ENCODE data around the gene MYBPC1. TPM values are rescaled to one million over a fixed set of nuclear protein-coding genes. Genes with fewer than 3 reads are reported as not detected.
"Not testable (repeated sequence)": the region's sequence is repeated elsewhere in the genome, so short reads cannot be mapped to it uniquely, and the experiment has no call there.

Gene MYBPC1
- total RNA-seq, 1 donor from 2014 or later, result not detected

DNA sequence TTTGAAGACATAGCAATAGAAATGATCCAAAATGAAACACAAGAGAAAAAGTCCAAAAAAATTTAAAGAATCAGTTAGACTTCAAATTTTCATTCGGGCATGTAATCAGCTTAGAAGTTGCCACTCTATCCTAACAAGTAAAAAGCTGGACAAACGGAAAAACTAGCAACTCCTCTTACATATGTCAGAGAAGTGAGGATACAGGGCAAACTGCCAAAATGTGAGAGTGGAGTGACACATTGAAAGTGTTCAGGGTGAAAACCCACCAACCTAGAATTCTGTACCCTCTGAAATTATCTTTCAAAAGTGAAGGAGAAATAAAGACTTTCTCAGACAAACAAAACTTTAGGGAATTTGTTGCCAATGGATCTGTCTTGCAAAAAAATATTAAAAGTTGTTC, 60.6 kb downstream of the MYBPC1 start:
- ATAC-seq (no peak), DNase-seq (no peak)
- Histone ChIP-seq H3K36me3 (no peaks in the 10 kb centered on the region), H3K9me3 (no peaks in the 10 kb centered on the region), H3K4me3 (no peak overlapping the region), H3K27me3 (no peaks in the 10 kb centered on the region), H3K4me1 (no peaks in the 10 kb centered on the region), H3K27ac (no peak overlapping the region)
- intact Hi-C loops (cut with DNase I), result no loop called here
- TF ChIP-seq CTCF (IDR thresholded peaks at IDR 0.05), result no peak

DNA sequence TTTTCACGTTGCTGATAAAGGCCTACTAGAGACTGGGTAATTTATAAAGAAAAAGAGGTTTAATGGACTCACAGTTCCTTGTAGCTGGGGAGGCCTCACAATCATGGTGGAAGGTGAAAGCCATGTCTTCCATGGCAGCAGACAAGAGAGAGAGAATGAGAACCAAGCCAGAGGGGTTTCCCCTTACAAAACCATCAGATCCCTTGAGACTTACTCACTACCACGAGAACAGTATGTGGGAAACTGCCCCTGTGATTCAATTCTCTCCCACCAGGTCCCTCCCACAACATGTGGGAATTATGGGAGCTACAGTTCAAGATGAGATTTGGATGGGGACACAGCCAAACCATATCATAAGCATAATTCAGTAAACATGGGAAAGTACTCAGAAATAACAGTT, 65.9 kb downstream of the MYBPC1 start:
- not testable (repeated sequence) for DNase-seq, H3K4me1 ChIP-seq

GRCh38 chr12:101663298-101663697, 68.5 kb downstream of the MYBPC1 start:
- DNase-seq (no peak), ATAC-seq (no peak)
- H3K36me3 ChIP-seq, result no peaks in the 10 kb centered on the region
- H3K9me3 ChIP-seq, result no peaks in the 10 kb centered on the region
- H3K27ac ChIP-seq, result no peak overlapping the region
- TF ChIP-seq CTCF (IDR thresholded peaks at IDR 0.05), result no peak
- intact Hi-C loops (cut with DNase I), result no loop called here
- no peak overlapping the region for H3K4me3 ChIP-seq
- no peaks in the 10 kb centered on the region for H3K27me3 ChIP-seq
- H3K4me1 ChIP-seq, result no peaks in the 10 kb centered on the region

More for the DNA sequence above, 65.9 kb downstream of the MYBPC1 start:
- ATAC-seq; H3K9me3 ChIP-seq; H3K27me3 ChIP-seq; intact Hi-C loops (cut with DNase I); H3K4me3 ChIP-seq; H3K27ac ChIP-seq; H3K36me3 ChIP-seq: not testable (repeated sequence)

DNA sequence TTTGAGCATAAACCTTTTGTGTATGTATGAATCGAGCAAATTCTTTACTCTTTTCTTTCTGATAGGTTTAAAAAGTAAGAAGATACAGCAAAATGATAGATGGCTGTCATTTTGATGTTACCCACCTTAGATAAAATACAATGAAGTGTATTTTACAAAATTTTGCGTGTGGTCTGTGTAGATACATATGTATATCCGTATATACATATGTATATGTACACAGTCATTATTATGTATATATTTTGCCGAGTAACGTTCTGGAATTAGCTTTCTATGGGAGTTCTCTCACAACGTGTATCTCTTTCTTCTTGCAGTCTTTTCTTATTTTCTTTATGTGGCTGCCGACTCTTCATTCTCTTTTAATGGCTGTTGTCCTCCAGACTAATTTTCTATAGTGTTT, 70.2 kb downstream of the MYBPC1 start:
- Histone ChIP-seq H3K4me1 (no peaks in the 10 kb centered on the region), H3K27ac (no peak overlapping the region), H3K4me3 (no peak overlapping the region), H3K9me3 (no peaks in the 10 kb centered on the region), H3K27me3 (no peaks in the 10 kb centered on the region), H3K36me3 (no peaks in the 10 kb centered on the region)
- intact Hi-C loops (cut with DNase I), result no loop called here
- no peak for ATAC-seq
- TF ChIP-seq CTCF (IDR thresholded peaks at IDR 0.05), result no peak
- no peak for DNase-seq

- TF ChIP-seq CTCF (IDR thresholded peaks at IDR 0.05), result no peak
- ATAC-seq (no peak), DNase-seq (no peak)
- Histone ChIP-seq H3K4me3 (no peak overlapping the region), H3K9me3 (no peaks in the 10 kb centered on the region), H3K27me3 (no peaks in the 10 kb centered on the region), H3K4me1 (no peaks in the 10 kb centered on the region), H3K36me3 (no peaks in the 10 kb centered on the region), H3K27ac (no peak overlapping the region)
- intact Hi-C loops (cut with DNase I), result no loop called here
Observed at GRCh38 chr12:101666052-101666728, 71.4 kb downstream of the MYBPC1 start.

GRCh38 chr12:101667591-101667990, 72.8 kb downstream of the MYBPC1 start:
- intact Hi-C loops (cut with DNase I), result no loop called here

More at GRCh38 chr12:101667591-101667990, 72.8 kb downstream of the MYBPC1 start:
- H3K36me3 ChIP-seq, result no peaks in the 10 kb centered on the region
- no peak for DNase-seq
- H3K9me3 ChIP-seq, result no peaks in the 10 kb centered on the region
- H3K4me3 ChIP-seq, result no peak overlapping the region
- ATAC-seq, result no peak
- H3K4me1 ChIP-seq, result peaks cover 4% of the 10 kb centered on the region
- H3K27ac ChIP-seq, result no peak overlapping the region
- no peak for TF ChIP-seq CTCF (IDR thresholded peaks at IDR 0.05)
- H3K27me3 ChIP-seq, result no peaks in the 10 kb centered on the region
